Body of pancreas (tissue), 4 donors: ENCODE data around the gene FGFBP1.

Experiments used
- POLR2A ChIP-seq, 3 donors: fragments of 450-650 bp; IDR thresholded peaks; one replicate each; pipeline ENCODE4 v1.6.1; 2016; ENCODE audit warnings: antibody characterized with exemption in 3 of 3, mild to moderate bottlenecking in 2 of 3
- TF ChIP-seq, protein P1 (sequence below), 7 experiments: fragments of 450-650 bp in 4 of 7; fragments of 200-600 bp in 3 of 7; sonication (generic) in 3 of 7; IDR thresholded peaks; one replicate each; pipeline ENCODE4 v1.5.1; 2016 to 2019; ENCODE audit warnings: antibody characterized with exemption in 7 of 7

DNA sequence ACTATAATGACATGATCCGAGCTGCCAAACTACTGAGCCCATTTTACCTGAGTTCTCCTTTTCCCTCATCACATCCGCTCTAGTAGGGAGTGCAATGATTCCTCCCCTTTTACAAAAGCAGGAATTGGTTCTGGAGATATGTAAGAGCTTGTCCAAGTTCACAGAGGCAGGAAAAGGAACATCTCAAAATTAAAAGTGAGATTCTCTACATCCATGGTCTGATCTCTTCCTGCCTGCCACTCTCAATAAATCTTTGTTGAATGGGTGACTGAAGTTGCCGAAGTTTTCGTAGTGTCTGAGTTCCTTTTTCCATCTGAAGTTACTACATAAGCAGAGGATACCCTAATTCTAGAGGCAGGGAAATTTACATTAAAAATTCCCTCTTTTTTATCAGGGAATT is at the start of gene FGFBP1:
- TF ChIP-seq, protein P1, sequence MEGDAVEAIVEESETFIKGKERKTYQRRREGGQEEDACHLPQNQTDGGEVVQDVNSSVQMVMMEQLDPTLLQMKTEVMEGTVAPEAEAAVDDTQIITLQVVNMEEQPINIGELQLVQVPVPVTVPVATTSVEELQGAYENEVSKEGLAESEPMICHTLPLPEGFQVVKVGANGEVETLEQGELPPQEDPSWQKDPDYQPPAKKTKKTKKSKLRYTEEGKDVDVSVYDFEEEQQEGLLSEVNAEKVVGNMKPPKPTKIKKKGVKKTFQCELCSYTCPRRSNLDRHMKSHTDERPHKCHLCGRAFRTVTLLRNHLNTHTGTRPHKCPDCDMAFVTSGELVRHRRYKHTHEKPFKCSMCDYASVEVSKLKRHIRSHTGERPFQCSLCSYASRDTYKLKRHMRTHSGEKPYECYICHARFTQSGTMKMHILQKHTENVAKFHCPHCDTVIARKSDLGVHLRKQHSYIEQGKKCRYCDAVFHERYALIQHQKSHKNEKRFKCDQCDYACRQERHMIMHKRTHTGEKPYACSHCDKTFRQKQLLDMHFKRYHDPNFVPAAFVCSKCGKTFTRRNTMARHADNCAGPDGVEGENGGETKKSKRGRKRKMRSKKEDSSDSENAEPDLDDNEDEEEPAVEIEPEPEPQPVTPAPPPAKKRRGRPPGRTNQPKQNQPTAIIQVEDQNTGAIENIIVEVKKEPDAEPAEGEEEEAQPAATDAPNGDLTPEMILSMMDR (IDR thresholded peaks at IDR 0.05), result no peak
- no peak for TF ChIP-seq POLR2A (IDR thresholded peaks at IDR 0.05)
